ENCODE measurements around the gene RAPGEF2.

RAPGEF2 gene

GRCh38 chr4:159366966-159367780 is 264.3 kb downstream of the RAPGEF2 start:
- no peak for TF ChIP-seq CTCF (IDR thresholded peaks at IDR 0.05; ENCODE audit: insufficient read depth, missing control alignments)
- DNase-seq (ENCODE audit: insufficient read length, low spot score), result no peak
- no peak for FAIRE-seq

GRCh38 chr4:159367781-159368080 is 264.9 kb downstream of the RAPGEF2 start:
- no peak for FAIRE-seq
- TF ChIP-seq CTCF (IDR thresholded peaks at IDR 0.05; ENCODE audit: insufficient read depth, missing control alignments), result no peak
- no peak for DNase-seq (ENCODE audit: insufficient read length, low spot score)

GRCh38 chr4:159368320-159368719 is 265.4 kb downstream of the RAPGEF2 start:
- DNase-seq (ENCODE audit: insufficient read length, low spot score), result no peak
- FAIRE-seq, result no peak
- no peak for TF ChIP-seq CTCF (IDR thresholded peaks at IDR 0.05; ENCODE audit: insufficient read depth, missing control alignments)

- FAIRE-seq, result no peak
- DNase-seq (ENCODE audit: insufficient read length, low spot score), result no peak
- TF ChIP-seq CTCF (IDR thresholded peaks at IDR 0.05; ENCODE audit: insufficient read depth, missing control alignments), result no peak
Measured at GRCh38 chr4:159369256-159369655, 266.4 kb downstream of the RAPGEF2 start.

- no peak for FAIRE-seq
- TF ChIP-seq CTCF (IDR thresholded peaks at IDR 0.05; ENCODE audit: insufficient read depth, missing control alignments), result no peak
- no peak for DNase-seq (ENCODE audit: insufficient read length, low spot score)
Measured at GRCh38 chr4:159370286-159370685, 267.4 kb downstream of the RAPGEF2 start.

GRCh38 chr4:159374749-159375530 is 272.1 kb downstream of the RAPGEF2 start:
- FAIRE-seq, result no peak
- TF ChIP-seq CTCF (IDR thresholded peaks at IDR 0.05; ENCODE audit: insufficient read depth, missing control alignments), result no peak
- DNase-seq (ENCODE audit: insufficient read length, low spot score), result no peak

- FAIRE-seq (no peak), DNase-seq (ENCODE audit: insufficient read length, low spot score) (no peak)
- TF ChIP-seq CTCF (IDR thresholded peaks at IDR 0.05; ENCODE audit: insufficient read depth, missing control alignments), result no peak
Measured at GRCh38 chr4:159376289-159376688, 273.4 kb downstream of the RAPGEF2 start.

Measured in D721Med (cell line).